Skeletal muscle satellite cell (primary cell): ENCODE results near the gene RHEX.

Experiments used
- H3K27me3 ChIP-seq: 2 replicates; pipeline ENCODE4 v1.7.0; 2013; ENCODE audit warnings: low read length; ENCODE audit not compliant: control insufficient read depth, insufficient read depth
- H3K36me3 ChIP-seq: 2 replicates; pipeline ENCODE4 v1.7.0; 2013; ENCODE audit warnings: mild to moderate bottlenecking, control low read depth, low read length; ENCODE audit not compliant: insufficient read depth
- H3K4me1 ChIP-seq: 2 replicates; pipeline ENCODE4 v1.7.0; 2013; ENCODE audit warnings: low read length; ENCODE audit not compliant: control insufficient read depth, insufficient read depth
- H3K4me2 ChIP-seq: 2 replicates; pipeline ENCODE4 v1.7.0; 2013; ENCODE audit warnings: mild to moderate bottlenecking, low read length
- H3K4me3 ChIP-seq: 2 replicates; pipeline ENCODE4 v1.7.0; 2013; ENCODE audit warnings: low read length
- H3K9ac ChIP-seq: 2 replicates; pipeline ENCODE4 v1.7.0; 2013; ENCODE audit warnings: mild to moderate bottlenecking, low read depth, low read length, moderate library complexity
- H3K9me3 ChIP-seq: replicated peaks from 2 replicates; pipeline ENCODE4 v1.7.0; 2013; ENCODE audit warnings: mild to moderate bottlenecking, control low read depth, low read length

RHEX gene

GRCh38 chr1:206081856-206082255 is 28.9 kb downstream of the RHEX start:
- H3K4me2 ChIP-seq = no peak overlapping the region
- no peak overlapping the region for H3K9ac ChIP-seq
- H3K27me3 ChIP-seq = peaks cover 60% of the 10 kb centered on the region
- H3K4me3 ChIP-seq = no peak overlapping the region
- no peaks in the 10 kb centered on the region for H3K36me3 ChIP-seq
- no peaks in the 10 kb centered on the region for H3K4me1 ChIP-seq
- H3K9me3 ChIP-seq = no peaks in the 10 kb centered on the region

GRCh38 chr1:206082831-206083695 is 30.1 kb downstream of the RHEX start:
- H3K9me3 ChIP-seq = no peaks in the 10 kb centered on the region
- H3K27me3 ChIP-seq = peaks cover 60% of the 10 kb centered on the region
- no peak overlapping the region for H3K9ac ChIP-seq
- no peaks in the 10 kb centered on the region for H3K36me3 ChIP-seq
- H3K4me1 ChIP-seq = no peaks in the 10 kb centered on the region
- H3K4me2 ChIP-seq = no peak overlapping the region
- H3K4me3 ChIP-seq = no peak overlapping the region

- Histone ChIP-seq H3K9ac (no peak overlapping the region), H3K9me3 (no peaks in the 10 kb centered on the region), H3K27me3 (peaks cover 60% of the 10 kb centered on the region), H3K4me1 (no peaks in the 10 kb centered on the region), H3K4me2 (no peak overlapping the region), H3K36me3 (no peaks in the 10 kb centered on the region), H3K4me3 (no peak overlapping the region)
Measured at GRCh38 chr1:206083750-206084149, 30.8 kb downstream of the RHEX start.

- Histone ChIP-seq H3K4me2 (no peak overlapping the region), H3K36me3 (no peaks in the 10 kb centered on the region), H3K4me1 (no peaks in the 10 kb centered on the region), H3K4me3 (no peak overlapping the region), H3K9me3 (no peaks in the 10 kb centered on the region), H3K9ac (no peak overlapping the region), H3K27me3 (peaks cover 55% of the 10 kb centered on the region)
Measured at GRCh38 chr1:206087091-206087490, 34.1 kb downstream of the RHEX start.

GRCh38 chr1:206089341-206089740 is 36.4 kb downstream of the RHEX start:
- no peak overlapping the region for H3K4me3 ChIP-seq
- no peaks in the 10 kb centered on the region for H3K9me3 ChIP-seq
- no peaks in the 10 kb centered on the region for H3K36me3 ChIP-seq
- no peaks in the 10 kb centered on the region for H3K4me1 ChIP-seq
- peaks cover 58% of the 10 kb centered on the region for H3K27me3 ChIP-seq
- H3K4me2 ChIP-seq = no peak overlapping the region
- H3K9ac ChIP-seq = no peak overlapping the region

- no peaks in the 10 kb centered on the region for H3K4me1 ChIP-seq
- H3K4me2 ChIP-seq = no peak overlapping the region
- H3K27me3 ChIP-seq = peaks cover 67% of the 10 kb centered on the region
- H3K9ac ChIP-seq = no peak overlapping the region
- H3K9me3 ChIP-seq = no peaks in the 10 kb centered on the region
- no peak overlapping the region for H3K4me3 ChIP-seq
- no peaks in the 10 kb centered on the region for H3K36me3 ChIP-seq
Measured at GRCh38 chr1:206094024-206094423, 41.1 kb downstream of the RHEX start.

GRCh38 chr1:206097381-206097780 is 44.4 kb downstream of the RHEX start:
- Histone ChIP-seq H3K9me3 (no peaks in the 10 kb centered on the region), H3K4me2 (no peak overlapping the region), H3K36me3 (no peaks in the 10 kb centered on the region), H3K4me3 (no peak overlapping the region), H3K27me3 (peaks cover 82% of the 10 kb centered on the region), H3K4me1 (no peaks in the 10 kb centered on the region), H3K9ac (no peak overlapping the region)

- Histone ChIP-seq H3K27me3 (peaks cover 83% of the 10 kb centered on the region), H3K9me3 (no peaks in the 10 kb centered on the region), H3K4me3 (no peak overlapping the region), H3K4me2 (no peak overlapping the region), H3K9ac (no peak overlapping the region), H3K36me3 (no peaks in the 10 kb centered on the region), H3K4me1 (no peaks in the 10 kb centered on the region)
Measured at GRCh38 chr1:206098242-206098919, 45.4 kb downstream of the RHEX start.

GRCh38 chr1:206100226-206100815 is 47.3 kb downstream of the RHEX start:
- H3K9me3 ChIP-seq = no peaks in the 10 kb centered on the region
- no peak overlapping the region for H3K9ac ChIP-seq
- H3K4me2 ChIP-seq = no peak overlapping the region
- H3K4me1 ChIP-seq = no peaks in the 10 kb centered on the region
- H3K36me3 ChIP-seq = no peaks in the 10 kb centered on the region
- H3K27me3 ChIP-seq = peaks cover 67% of the 10 kb centered on the region
- no peak overlapping the region for H3K4me3 ChIP-seq

GRCh38 chr1:206101351-206102045 is 48.5 kb downstream of the RHEX start:
- H3K9me3 ChIP-seq = no peaks in the 10 kb centered on the region
- no peak overlapping the region for H3K4me2 ChIP-seq
- H3K4me1 ChIP-seq = peaks cover 3% of the 10 kb centered on the region
- H3K4me3 ChIP-seq = no peak overlapping the region
- no peak overlapping the region for H3K9ac ChIP-seq
- peaks cover 63% of the 10 kb centered on the region for H3K27me3 ChIP-seq
- H3K36me3 ChIP-seq = no peaks in the 10 kb centered on the region

- H3K27me3 ChIP-seq = peaks cover 58% of the 10 kb centered on the region
- H3K4me3 ChIP-seq = no peak overlapping the region
- peaks cover 3% of the 10 kb centered on the region for H3K4me1 ChIP-seq
- H3K9me3 ChIP-seq = no peaks in the 10 kb centered on the region
- no peak overlapping the region for H3K4me2 ChIP-seq
- no peaks in the 10 kb centered on the region for H3K36me3 ChIP-seq
- H3K9ac ChIP-seq = no peak overlapping the region
Measured at GRCh38 chr1:206102292-206102936, 49.4 kb downstream of the RHEX start.
